ENCODE data around the gene COPS3.

GRCh38 chr17:17305281-17305801 is 24.3 kb upstream of the COPS3 start:
- TF ChIP-seq, protein P1, sequence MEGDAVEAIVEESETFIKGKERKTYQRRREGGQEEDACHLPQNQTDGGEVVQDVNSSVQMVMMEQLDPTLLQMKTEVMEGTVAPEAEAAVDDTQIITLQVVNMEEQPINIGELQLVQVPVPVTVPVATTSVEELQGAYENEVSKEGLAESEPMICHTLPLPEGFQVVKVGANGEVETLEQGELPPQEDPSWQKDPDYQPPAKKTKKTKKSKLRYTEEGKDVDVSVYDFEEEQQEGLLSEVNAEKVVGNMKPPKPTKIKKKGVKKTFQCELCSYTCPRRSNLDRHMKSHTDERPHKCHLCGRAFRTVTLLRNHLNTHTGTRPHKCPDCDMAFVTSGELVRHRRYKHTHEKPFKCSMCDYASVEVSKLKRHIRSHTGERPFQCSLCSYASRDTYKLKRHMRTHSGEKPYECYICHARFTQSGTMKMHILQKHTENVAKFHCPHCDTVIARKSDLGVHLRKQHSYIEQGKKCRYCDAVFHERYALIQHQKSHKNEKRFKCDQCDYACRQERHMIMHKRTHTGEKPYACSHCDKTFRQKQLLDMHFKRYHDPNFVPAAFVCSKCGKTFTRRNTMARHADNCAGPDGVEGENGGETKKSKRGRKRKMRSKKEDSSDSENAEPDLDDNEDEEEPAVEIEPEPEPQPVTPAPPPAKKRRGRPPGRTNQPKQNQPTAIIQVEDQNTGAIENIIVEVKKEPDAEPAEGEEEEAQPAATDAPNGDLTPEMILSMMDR (IDR thresholded peaks at IDR 0.05): no peak
- no peak for TF ChIP-seq POLR2A (IDR thresholded peaks at IDR 0.05)

Measured in Peyer's patch (tissue), 4 donors.